Tibial artery (tissue), 4 donors: Measurements from ENCODE around the gene ARHGEF1.

ENCODE experiments used
- DNase-seq, 2 donors: peaks; one replicate each; pipeline ENCODE4 v3.0.0-alpha.2; 2019
- H3K27ac ChIP-seq, 2 donors: fragments of 200-600 bp; sonication (generic) in 1 of 2; 1 replicate in 1 of 2; 2 replicates in 1 of 2; pipeline ENCODE4 v1.5.1; 2018 to 2019; ENCODE audit warnings: mild to moderate bottlenecking in 1 of 2
- H3K27me3 ChIP-seq, 2 donors: fragments of 200-600 bp; sonication (generic) in 1 of 2; one replicate each; pipeline versions ENCODE4 v1.5.1 to v1.6.0; 2016 to 2019
- H3K36me3 ChIP-seq, 3 donors: fragments of 200-600 bp; sonication (generic) in 2 of 3; one replicate each; pipeline ENCODE4 v1.5.1; 2016 to 2019; ENCODE audit warnings: mild to moderate bottlenecking in 2 of 3
- H3K4me1 ChIP-seq, 4 donors: fragments of 200-600 bp; sonication (generic) in 2 of 4; 1 replicate in 3 of 4; 2 replicates in 1 of 4; pipeline ENCODE4 v1.5.1; 2016 to 2019
- H3K4me3 ChIP-seq, 2 donors: fragments of 200-600 bp; sonication (generic) in 1 of 2; 1 replicate in 1 of 2; 2 replicates in 1 of 2; pipeline ENCODE4 v1.5.1; 2018 to 2019; ENCODE audit warnings: mild to moderate bottlenecking in 2 of 2
- H3K9me3 ChIP-seq, 3 donors: fragments of 200-600 bp; sonication (generic) in 1 of 3; one replicate each; pipeline ENCODE4 v1.5.1; 2016 to 2019
- CTCF ChIP-seq, 2 experiments: fragments of 200-600 bp in 1 of 2; fragments of 450-650 bp in 1 of 2; IDR thresholded peaks; one replicate each; pipeline ENCODE4 v1.5.1; 2017 to 2019; ENCODE audit warnings: antibody characterized with exemption in 2 of 2, mild to moderate bottlenecking in 1 of 2, moderate library complexity in 1 of 2
- intact Hi-C: fragments of 100-400 bp; cut with DNase I; formaldehyde crosslinking; loops from one replicate; pipeline ENCODE4 v1.15.0; 2023; ENCODE audit warnings: low total_unique reads

The ARHGEF1 gene

GRCh38 chr19:41889896-41890295 lies 6.9 kb downstream of the ARHGEF1 start:
- Histone ChIP-seq H3K27ac (no peak overlapping the region), H3K4me1 (peaks cover 0 to 28% (median 4%) of the 10 kb centered on the region in 4 donors), H3K4me3 (no peak overlapping the region), H3K27me3 (no peaks in the 10 kb centered on the region), H3K36me3 (peaks cover 14 to 62% (median 31%) of the 10 kb centered on the region in 3 donors), H3K9me3 (no peaks in the 10 kb centered on the region)
- intact Hi-C loops: no loop called here
- TF ChIP-seq CTCF (IDR thresholded peaks at IDR 0.05): no peak
- DNase-seq: no peak

- Histone ChIP-seq H3K4me3 (no peak overlapping the region), H3K27ac (no peak overlapping the region), H3K4me1 (peaks cover 0 to 18% (median 0%) of the 10 kb centered on the region in 4 donors), H3K27me3 (no peaks in the 10 kb centered on the region), H3K9me3 (no peaks in the 10 kb centered on the region), H3K36me3 (peaks cover 22 to 72% (median 42%) of the 10 kb centered on the region in 3 donors)
- intact Hi-C loops: no loop called here
- no peak for DNase-seq
- TF ChIP-seq CTCF (IDR thresholded peaks at IDR 0.05): no peak
Measured at GRCh38 chr19:41890936-41891335, 8.0 kb downstream of the ARHGEF1 start.

DNA sequence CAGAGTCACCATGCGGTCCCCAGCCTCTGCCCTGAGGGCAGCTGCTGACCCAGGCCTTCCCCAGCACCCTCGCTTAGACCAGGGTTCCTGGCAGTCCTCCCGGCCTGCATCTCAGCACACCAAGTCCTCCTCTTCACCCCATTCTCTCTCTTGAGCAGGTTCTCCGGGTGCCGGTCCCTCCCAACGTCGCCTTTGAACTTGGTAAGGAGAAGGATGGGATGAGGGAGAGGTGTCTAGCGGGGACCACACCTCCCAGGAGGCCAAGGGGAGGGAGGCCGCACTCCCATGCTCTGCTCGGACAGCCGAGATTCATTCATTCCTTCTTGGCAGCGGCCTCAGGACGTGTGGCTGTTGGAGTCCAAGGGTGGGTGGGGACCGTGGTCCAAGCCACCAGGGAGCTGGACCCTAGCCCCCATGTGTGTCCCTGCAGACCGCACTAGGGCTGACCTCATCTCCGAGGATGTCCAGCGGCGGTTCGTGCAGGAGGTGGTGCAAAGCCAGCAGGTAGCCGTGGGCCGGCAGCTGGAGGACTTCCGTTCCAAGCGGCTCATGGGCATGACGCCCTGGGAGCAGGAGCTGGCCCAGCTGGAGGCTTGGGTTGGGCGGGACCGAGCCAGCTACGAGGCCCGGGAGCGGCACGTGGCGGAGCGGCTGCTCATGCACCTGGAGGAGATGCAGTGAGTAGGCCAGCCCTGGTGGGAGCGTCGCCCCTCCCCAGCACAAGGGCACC lies 9.4 kb downstream of the ARHGEF1 start:
- no peak for TF ChIP-seq CTCF (IDR thresholded peaks at IDR 0.05)
- H3K36me3 ChIP-seq: peaks cover 27 to 86% (median 52%) of the 10 kb centered on the region in 3 donors
- no peaks in the 10 kb centered on the region for H3K9me3 ChIP-seq
- H3K4me1 ChIP-seq: peaks cover 0 to 9% (median 0%) of the 10 kb centered on the region in 4 donors
- intact Hi-C loops: no loop called here
- no peaks in the 10 kb centered on the region for H3K27me3 ChIP-seq
- DNase-seq: no peak
- no peak overlapping the region for H3K27ac ChIP-seq
- no peak overlapping the region for H3K4me3 ChIP-seq

DNA sequence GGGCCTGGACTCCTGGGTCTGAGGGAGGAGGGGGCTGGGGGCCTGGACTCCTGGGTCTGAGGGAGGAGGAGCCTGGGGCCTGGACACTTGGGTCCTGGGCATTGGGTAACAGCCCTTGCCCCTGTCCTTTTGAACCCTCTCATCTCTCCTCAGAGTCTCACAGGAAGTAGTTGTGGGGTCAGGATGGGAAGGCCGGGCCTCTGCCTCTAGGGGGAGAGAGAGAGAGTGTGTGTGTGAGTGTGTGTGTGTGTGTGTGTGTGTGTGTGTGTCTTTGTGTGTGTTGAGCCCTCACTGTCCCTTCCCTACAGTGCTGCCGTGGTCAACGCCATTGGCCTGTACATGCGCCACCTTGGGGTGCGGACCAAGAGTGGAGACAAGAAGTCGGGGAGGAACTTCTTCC lies 10.9 kb downstream of the ARHGEF1 start:
- H3K27me3 ChIP-seq: no peaks in the 10 kb centered on the region
- no peak for DNase-seq
- H3K4me1 ChIP-seq: no peaks in the 10 kb centered on the region
- intact Hi-C loops: no loop called here
- no peak for TF ChIP-seq CTCF (IDR thresholded peaks at IDR 0.05)
- H3K9me3 ChIP-seq: no peaks in the 10 kb centered on the region
- peaks cover 39 to 93% (median 62%) of the 10 kb centered on the region in 3 donors for H3K36me3 ChIP-seq
- no peak overlapping the region for H3K4me3 ChIP-seq
- H3K27ac ChIP-seq: no peak overlapping the region

- H3K9me3 ChIP-seq: no peaks in the 10 kb centered on the region
- no peak for TF ChIP-seq CTCF (IDR thresholded peaks at IDR 0.05)
- no peaks in the 10 kb centered on the region for H3K4me1 ChIP-seq
- no peak for DNase-seq
- H3K27ac ChIP-seq: no peak overlapping the region
- no peaks in the 10 kb centered on the region for H3K27me3 ChIP-seq
- H3K36me3 ChIP-seq: peaks cover 40 to 93% (median 61%) of the 10 kb centered on the region in 3 donors
- no peak overlapping the region for H3K4me3 ChIP-seq
- intact Hi-C loops: no loop called here
Measured at GRCh38 chr19:41894350-41894749, 11.4 kb downstream of the ARHGEF1 start.
